ENCODE data around the gene SSTR3.

- TF ChIP-seq CTCF (IDR thresholded peaks at IDR 0.05) (no peak), POLR2AphosphoS5 (IDR thresholded peaks at IDR 0.05; ENCODE audit: insufficient read depth in 1 of 2, low read depth in 1 of 2) (no peak)
Observed at GRCh38 chr22:37245740-37246139, 33.5 kb upstream of the SSTR3 start.
